T-helper 17 cell (primary cell): ENCODE results near the gene ADGRA1. TPM values are rescaled to one million over a fixed set of nuclear protein-coding genes. Genes with fewer than 3 reads are reported as not detected.

Experiments used
- ATAC-seq: fragments of 150-1000 bp; cut with Tn5 transposase; 2 replicates; pipeline ENCODE4 v1.10.0; 2021; ENCODE audit warnings: mild to moderate bottlenecking, moderate library complexity
- DNase-seq, 3 donors: peaks; one replicate each; pipeline versions ENCODE4 v3.0.0 to v3.0.0-alpha.2; 2020 to 2021
- H3K9me3 ChIP-seq: one replicate; pipeline ENCODE4 v1.7.0; 2013; ENCODE audit warnings: low read length, mild to moderate bottlenecking; ENCODE audit not compliant: control insufficient read depth, poor library complexity, severe bottlenecking
- H3K27ac Mint-ChIP-seq: one replicate; pipeline ENCODE4 v1.8.0; 2022; ENCODE audit warnings: mild to moderate bottlenecking, moderate library complexity, mixed read lengths
- H3K27me3 Mint-ChIP-seq: one replicate; pipeline ENCODE4 v1.8.0; 2022; ENCODE audit warnings: mixed read lengths
- H3K36me3 Mint-ChIP-seq: one replicate; pipeline ENCODE4 v1.8.0; 2022; ENCODE audit warnings: low read depth, mixed read lengths
- H3K4me1 Mint-ChIP-seq: one replicate; pipeline ENCODE4 v1.8.0; 2022; ENCODE audit warnings: mild to moderate bottlenecking, mixed read lengths
- H3K4me3 Mint-ChIP-seq: one replicate; pipeline ENCODE4 v1.8.0; 2022; ENCODE audit warnings: mild to moderate bottlenecking, moderate library complexity, mixed read lengths
- total RNA-seq, 4 donors: library from RNA in 2 of 4; stranded (reverse) in 2 of 4; gene quantifications; one replicate each; pipeline ENCODE4 v1.2.3 and lab custom pipeline; 2022 to 2026

ADGRA1 gene
- total RNA-seq, 2 donors from 2014 or later = not detected

DNA sequence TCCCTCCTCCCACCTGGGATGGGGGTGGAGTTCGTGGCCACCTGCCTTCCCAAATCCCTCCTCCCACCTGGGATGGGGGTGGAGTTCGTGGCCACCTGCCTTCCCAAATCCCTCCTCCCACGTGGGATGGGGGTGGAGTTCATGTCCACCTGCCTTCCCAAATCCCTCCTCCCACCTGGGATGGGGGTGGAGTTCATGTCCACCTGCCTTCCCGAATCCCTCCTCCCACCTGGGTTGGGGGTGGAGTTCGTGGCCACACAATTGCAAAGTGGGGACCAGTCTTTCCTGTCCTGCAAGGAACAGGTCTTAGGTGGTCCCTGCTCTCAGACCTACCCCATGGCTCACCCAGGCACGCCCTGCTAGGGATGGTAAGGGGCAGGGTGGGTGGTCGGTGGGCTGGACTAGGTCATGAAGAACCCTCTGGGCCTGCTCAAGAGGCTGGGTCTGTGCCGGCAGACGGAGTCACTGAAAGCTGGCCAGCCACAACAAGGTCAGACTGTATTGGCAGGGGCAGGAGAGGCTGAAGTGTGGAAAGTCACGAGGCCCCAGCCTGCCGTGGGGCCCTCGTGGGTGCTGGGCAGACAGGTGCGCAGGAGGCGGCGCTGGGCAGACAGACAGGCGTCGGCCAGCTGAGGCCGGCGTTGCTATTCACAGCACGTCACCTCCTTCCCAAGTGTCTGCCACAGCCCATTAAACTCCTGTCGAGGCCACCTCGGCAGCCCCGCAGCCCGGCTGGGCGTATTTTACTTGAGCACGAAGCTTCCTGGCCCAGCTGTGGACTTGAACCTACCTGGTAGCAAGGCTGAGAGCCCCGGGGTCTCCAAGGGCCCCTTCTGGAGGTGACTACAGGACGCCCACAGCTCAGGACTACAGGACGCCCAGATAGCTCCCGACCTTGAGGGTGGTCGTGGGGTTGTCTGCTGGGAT is 76.4 kb downstream of the ADGRA1 start:
- ATAC-seq (no peak), DNase-seq (no peak)
- Mint-ChIP-seq H3K27ac (no peak overlapping the region), H3K4me1 (no peaks in the 10 kb centered on the region), H3K36me3 (no peaks in the 10 kb centered on the region), H3K4me3 (no peak overlapping the region), H3K27me3 (peaks cover 9% of the 10 kb centered on the region)
- H3K9me3 ChIP-seq = no peaks in the 10 kb centered on the region

DNA sequence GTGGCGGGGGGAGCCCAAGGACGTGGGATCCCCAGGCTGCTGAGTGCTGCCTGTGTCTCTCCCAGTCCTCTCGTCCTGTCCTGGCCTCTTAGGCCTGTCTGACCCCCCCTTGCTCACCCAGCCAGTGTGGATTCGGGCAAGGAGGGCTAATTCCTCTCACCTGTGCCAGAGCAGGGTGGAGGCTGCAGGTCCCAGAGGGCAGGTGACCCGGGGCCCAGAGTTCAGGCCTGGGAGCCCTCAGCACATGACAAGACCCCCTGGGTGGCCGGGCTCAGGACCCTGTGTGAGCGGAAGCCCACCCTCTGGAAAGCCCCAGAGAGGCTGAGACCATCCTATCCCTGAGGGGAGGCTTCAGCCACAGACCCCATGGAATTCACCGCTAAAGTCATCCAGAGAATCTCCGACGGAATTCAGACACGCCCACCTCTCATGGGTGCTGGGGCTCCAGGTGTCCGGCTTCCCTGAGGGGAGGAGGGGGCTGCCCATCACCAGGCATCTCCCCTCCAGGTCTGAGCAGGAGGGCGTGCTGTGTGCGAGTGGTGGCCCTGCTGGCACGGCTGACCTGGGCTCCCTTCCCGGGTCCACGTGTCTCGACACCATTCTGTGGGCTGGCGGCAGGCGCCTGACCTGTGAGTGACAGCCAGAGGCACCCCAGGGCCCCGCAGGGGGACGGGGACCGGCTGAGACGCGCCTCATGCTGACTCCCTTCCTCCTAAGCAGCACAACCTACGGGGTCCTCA is 77.3 kb downstream of the ADGRA1 start:
- ATAC-seq (no peak), DNase-seq (no peak)
- H3K27ac Mint-ChIP-seq = no peak overlapping the region
- no peaks in the 10 kb centered on the region for H3K4me1 Mint-ChIP-seq
- H3K9me3 ChIP-seq = no peaks in the 10 kb centered on the region
- no peak overlapping the region for H3K4me3 Mint-ChIP-seq
- no peaks in the 10 kb centered on the region for H3K36me3 Mint-ChIP-seq
- peaks cover 9% of the 10 kb centered on the region for H3K27me3 Mint-ChIP-seq

DNA sequence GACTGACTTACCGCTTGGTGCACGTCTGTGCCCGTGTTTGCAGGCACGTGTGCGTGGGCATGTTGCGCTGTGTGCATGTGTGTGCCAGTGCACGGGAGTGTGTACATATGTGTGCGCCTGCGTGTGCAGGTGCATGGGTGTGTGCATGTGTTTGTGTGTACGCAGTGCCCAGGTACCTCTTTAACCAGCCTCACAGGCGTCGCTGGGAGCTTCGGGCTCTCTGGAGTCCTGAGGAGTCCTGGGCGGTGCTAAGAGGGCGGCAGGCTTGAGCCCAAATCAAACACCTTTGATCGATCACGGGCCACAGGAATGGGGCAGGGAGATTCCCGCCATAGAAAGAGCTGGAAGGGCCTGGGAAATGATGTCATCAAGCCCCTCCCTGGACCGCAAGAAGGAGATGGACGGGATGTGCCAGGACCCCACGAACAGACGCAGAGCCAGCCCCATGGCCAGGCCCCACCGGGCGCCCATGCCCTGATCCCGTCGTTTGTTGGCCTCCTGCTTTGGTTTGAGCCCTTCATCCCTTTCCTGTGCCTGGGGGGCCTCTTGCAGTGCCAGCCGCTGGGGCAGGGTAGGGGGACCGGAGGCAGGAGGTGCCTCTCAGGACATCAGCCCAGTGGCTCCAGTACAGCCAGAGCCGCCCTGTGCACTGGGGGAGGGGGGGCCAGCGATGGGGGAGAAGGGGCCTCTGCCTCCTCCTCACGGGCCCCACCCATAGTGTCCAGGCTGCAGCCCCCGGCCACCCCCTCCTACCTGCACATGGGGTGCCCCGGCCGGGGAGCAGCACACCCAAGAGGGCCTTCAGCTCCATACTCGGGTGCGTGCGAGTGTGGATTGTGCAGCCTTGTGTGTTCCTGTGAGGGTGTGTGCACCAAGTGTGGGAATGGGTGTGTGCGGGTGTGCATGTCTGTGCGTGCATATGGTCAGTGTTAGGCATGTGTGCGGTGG is 78.1 kb downstream of the ADGRA1 start:
- Mint-ChIP-seq H3K4me3 (no peak overlapping the region), H3K36me3 (no peaks in the 10 kb centered on the region), H3K4me1 (no peaks in the 10 kb centered on the region), H3K27ac (no peak overlapping the region), H3K27me3 (peaks cover 9% of the 10 kb centered on the region)
- DNase-seq (no peak), ATAC-seq (no peak)
- H3K9me3 ChIP-seq = no peaks in the 10 kb centered on the region

DNA sequence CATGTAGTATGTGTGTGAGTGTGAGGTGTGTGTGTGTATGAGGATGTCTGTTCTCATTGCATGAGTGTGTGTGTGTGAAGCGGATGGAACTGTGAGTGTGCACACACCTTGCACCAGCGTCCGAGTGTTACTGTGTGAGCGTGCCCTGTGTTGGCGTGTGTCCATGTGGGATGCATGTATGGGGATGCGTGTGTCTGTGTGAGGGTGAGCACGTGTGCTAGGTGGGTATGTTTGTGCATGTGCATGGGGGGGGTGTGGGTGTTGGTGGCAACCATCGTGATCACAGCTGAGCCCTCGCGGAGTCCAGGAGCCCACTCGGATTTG is 78.7 kb downstream of the ADGRA1 start:
- DNase-seq (no peak), ATAC-seq (no peak)
- H3K9me3 ChIP-seq = no peaks in the 10 kb centered on the region
- H3K36me3 Mint-ChIP-seq = no peaks in the 10 kb centered on the region
- no peak overlapping the region for H3K4me3 Mint-ChIP-seq
- H3K27ac Mint-ChIP-seq = no peak overlapping the region
- no peaks in the 10 kb centered on the region for H3K4me1 Mint-ChIP-seq
- peaks cover 9% of the 10 kb centered on the region for H3K27me3 Mint-ChIP-seq

DNA sequence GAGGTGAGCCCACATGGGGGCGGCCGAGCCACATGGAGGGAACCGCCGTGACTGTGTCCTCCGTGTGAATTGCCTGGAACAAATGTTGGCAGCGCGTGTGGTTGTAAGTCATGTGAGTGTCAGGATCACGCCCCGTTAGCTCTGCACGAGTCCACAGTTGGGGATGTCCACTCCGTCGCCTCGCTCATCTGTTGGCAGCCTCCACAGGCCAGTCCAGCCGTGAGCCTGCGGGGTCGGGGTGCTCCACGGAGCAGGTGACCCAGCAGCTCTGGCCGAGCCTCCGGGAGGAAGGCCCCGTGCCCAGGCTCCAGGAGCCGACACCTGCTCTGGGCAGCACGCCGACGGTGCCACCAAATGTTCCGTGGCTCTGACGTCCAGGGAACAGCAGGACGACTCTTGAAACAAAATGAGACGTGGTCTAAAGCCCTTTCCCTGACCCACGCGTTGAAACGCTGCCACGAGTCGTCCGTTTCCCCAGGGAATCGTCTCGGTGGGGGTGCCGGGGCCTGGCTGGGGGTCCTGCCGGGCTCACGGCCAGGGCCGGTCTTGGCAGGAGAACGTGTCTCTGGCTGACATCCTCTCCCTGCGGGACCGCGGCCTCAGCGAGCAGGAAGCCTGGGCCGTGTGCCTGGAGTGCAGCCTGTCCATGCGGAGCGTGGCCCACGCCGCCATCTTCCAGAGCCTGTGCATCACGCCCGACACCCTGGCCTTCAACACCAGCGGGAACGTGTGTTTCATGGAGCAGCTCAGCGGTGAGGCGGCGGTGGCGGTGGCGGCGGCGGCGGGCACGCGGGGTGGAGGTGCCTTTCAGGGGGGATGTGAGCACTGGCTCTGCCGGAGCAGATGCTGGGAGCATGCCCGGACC is 79.3 kb downstream of the ADGRA1 start:
- no peaks in the 10 kb centered on the region for H3K4me1 Mint-ChIP-seq
- H3K27ac Mint-ChIP-seq = no peak overlapping the region
- no peak overlapping the region for H3K4me3 Mint-ChIP-seq
- DNase-seq = no peak
- no peak for ATAC-seq
- no peaks in the 10 kb centered on the region for H3K36me3 Mint-ChIP-seq
- no peaks in the 10 kb centered on the region for H3K9me3 ChIP-seq
- H3K27me3 Mint-ChIP-seq = peaks cover 9% of the 10 kb centered on the region

DNA sequence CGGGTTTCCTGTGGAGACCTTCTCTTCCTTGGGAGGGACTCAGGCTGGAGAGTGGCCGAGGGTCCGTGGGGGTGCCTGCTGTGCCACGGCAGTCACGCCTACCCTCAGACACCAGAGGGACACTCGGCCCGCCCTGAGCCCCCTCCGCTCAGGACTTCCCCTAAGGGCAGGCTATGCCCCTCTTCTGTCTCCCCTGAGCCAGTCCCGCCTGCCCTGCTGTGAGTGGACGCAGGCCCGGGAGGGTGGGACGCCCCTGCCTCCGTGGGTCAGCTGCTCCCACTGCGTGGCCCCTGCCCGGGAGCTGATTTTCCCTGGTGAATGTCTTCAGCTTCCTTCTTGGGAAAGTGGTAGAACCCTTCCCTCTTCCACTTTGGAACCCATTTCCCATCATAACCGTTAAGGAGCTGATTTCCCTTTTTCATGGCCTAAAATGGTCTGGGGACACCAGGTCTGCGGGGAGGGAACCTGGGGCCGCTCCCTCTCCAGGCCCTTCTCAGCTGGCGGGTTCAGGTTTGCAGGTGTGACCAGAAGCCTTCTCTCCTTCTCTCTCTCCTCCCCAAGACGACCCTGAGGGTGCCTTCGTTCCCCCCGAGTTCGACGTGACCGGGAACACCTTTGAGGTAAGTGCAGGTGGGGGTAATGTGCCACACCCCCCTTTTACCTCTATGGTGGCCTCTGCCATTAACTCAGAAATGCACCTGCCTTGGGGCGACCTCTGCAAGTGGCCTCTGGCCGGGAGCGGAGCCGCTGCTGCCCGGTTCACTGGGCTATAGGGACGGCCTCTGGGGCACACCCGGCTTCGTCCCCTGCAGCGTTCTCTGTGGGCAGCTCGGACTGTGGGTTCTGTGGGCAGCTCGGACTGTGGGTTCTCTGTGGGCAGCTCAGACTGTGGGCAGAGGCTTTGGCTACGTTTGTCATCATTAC is 80.2 kb downstream of the ADGRA1 start:
- H3K9me3 ChIP-seq = no peaks in the 10 kb centered on the region
- Mint-ChIP-seq H3K27me3 (peaks cover 3% of the 10 kb centered on the region), H3K36me3 (no peaks in the 10 kb centered on the region), H3K4me1 (no peaks in the 10 kb centered on the region), H3K4me3 (no peak overlapping the region), H3K27ac (no peak overlapping the region)
- ATAC-seq (no peak), DNase-seq (no peak)

DNA sequence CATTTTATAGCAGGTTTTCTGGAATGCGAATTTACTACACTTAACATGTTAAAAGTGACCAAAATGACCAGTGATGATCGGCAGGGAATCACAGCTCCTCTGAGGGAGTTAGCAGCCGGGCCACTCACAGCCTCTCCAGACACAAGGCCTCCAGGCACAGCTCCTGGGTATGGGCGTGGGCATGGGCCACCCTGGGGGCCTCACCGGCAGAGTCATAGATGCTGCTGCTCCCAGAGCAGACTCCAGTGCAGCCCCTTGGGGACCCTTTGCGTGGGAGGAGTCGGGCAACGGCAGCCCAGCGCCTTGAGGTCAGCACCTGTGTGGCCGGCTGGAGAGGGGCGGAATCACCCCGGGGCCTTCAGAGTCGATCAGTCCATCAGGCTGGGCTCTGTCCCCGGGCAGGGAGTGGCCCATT is 80.9 kb downstream of the ADGRA1 start:
- H3K27ac Mint-ChIP-seq = no peak overlapping the region
- DNase-seq = no peak
- no peak for ATAC-seq
- no peak overlapping the region for H3K4me3 Mint-ChIP-seq
- no peaks in the 10 kb centered on the region for H3K4me1 Mint-ChIP-seq
- H3K36me3 Mint-ChIP-seq = peaks cover 3% of the 10 kb centered on the region
- no peaks in the 10 kb centered on the region for H3K9me3 ChIP-seq
- peaks cover 6% of the 10 kb centered on the region for H3K27me3 Mint-ChIP-seq

DNA sequence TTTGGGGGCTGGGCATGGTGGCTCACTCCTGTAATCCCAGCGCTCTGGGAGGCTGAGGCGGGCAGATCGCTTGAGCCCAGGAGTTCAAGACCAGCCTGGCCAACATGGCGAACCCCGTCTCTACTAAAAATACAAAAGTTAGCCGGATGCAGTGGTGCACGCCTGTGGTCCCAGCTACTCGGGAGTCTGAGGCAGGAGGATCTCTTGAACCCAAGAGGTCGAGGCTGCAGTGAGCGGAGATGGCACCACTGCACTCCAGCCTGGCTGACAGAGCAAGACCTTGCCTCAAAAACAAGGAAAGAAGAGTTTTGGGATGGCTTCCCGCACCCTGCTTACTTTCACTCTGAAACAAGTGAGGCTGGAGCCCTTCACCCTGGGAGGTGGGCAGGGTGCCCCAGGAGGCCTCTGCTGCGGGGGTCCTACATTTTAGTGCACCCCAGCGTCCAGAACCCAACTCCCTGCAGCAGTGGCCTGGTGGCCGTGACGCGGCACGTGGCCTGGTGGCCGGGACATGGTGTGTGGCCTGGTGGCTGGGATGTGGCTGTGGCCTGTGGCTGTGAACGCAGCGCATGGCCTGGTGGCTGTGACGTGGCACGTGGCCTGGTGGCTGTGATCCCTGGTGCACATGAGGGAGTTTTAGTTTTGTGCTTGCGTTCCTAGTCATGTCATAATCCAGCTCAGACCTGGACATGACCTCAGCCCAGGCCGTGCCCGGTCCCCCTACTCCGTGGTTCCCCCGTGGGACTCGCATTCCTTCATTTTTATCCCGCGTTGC is 81.6 kb downstream of the ADGRA1 start:
- peaks cover 6% of the 10 kb centered on the region for H3K27me3 Mint-ChIP-seq
- H3K27ac Mint-ChIP-seq = no peak overlapping the region
- no peaks in the 10 kb centered on the region for H3K4me1 Mint-ChIP-seq
- H3K9me3 ChIP-seq = no peaks in the 10 kb centered on the region
- DNase-seq (no peak), ATAC-seq (no peak)
- peaks cover 3% of the 10 kb centered on the region for H3K36me3 Mint-ChIP-seq
- H3K4me3 Mint-ChIP-seq = no peak overlapping the region

DNA sequence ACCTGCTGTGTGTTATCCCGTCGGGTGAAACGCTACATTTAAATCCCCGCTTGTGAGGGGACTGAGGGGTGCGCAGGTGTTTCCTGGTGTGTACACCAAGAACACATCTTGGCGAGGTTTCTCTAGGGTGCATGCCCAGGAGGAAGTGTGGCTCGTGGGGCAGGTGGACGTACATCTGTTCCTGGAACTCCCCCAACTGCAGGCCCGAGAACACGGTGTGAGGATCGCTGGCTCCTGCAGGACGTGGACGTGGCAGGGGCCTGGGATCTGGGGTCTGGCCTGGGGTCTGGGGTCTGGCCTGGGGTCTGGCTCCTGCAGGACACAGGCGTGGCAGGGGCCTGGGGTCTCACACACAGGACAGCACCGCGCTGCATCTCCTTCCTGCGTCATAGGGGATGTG is 82.4 kb downstream of the ADGRA1 start:
- Mint-ChIP-seq H3K36me3 (peaks cover 5% of the 10 kb centered on the region), H3K27me3 (peaks cover 6% of the 10 kb centered on the region), H3K4me3 (no peak overlapping the region), H3K4me1 (no peaks in the 10 kb centered on the region), H3K27ac (no peak overlapping the region)
- DNase-seq (no peak), ATAC-seq (no peak)
- H3K9me3 ChIP-seq = no peaks in the 10 kb centered on the region

DNA sequence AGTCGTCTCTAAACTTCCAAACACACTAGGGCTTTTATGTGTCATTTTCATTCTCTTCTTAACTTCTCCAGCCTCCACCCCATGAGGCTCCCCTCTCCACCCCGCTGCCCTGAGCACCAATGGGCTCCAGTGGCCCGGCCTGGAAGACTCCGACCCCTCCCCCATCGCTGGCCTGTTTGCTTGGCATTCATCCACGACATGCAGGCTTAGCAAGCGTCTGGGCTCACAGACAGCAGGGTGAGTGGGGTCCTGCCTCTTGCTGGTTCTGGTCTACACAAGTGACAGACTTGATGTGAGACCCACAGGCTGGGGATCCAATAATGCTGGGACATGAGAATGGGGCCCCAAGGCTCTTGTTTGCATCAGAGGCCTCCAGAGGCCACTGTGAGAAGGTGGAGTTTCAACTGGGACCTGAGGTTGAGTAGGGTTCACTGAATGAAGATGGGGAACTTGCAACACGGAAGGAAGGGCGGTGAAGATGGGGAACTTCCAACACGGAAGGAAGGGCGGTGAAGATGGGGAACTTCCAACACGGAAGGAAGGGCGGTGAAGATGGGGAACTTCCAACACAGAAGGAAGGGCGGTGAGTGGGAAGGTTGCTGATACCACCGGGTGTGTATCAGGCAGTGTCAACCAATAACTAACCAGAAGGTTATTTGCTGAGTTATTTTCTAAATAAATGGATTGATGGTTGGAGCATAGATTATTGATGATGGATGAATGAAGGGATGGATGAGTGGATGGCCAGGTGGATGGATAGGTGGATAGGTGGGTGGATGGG is 86.3 kb downstream of the ADGRA1 start:
- Mint-ChIP-seq H3K27me3 (peaks cover 6% of the 10 kb centered on the region), H3K36me3 (peaks cover 5% of the 10 kb centered on the region), H3K4me3 (no peak overlapping the region), H3K4me1 (no peaks in the 10 kb centered on the region), H3K27ac (no peak overlapping the region)
- no peak for ATAC-seq
- H3K9me3 ChIP-seq = no peaks in the 10 kb centered on the region
- DNase-seq = no peak
